ENCODE data around the gene DOK5. TPM values are rescaled to one million over a fixed set of nuclear protein-coding genes. Genes with fewer than 3 reads are reported as not detected.

The DOK5 gene
- total and polyA plus RNA-seq, 2 of the 4 experiments (the other 2 are of a cell fraction): 2.8 to 3.9 TPM

GRCh38 chr20:54559890-54560289 is 84.5 kb downstream of the DOK5 start:
- BruUV-seq (replicated peaks): no TSS peak
- no peak overlapping the region for H3K27ac ChIP-seq (ENCODE audit: insufficient read depth, low read length)
- no peak overlapping the region for H4K91ac ChIP-seq (ENCODE audit: insufficient read depth, low read depth, low read length)
- no peak overlapping the region for H2AFZ ChIP-seq (replicated peaks; ENCODE audit: low read length, poor library complexity)
- H3K56ac ChIP-seq (ENCODE audit: extremely low read depth, insufficient read depth, low read length): no peak overlapping the region
- H2AK9ac ChIP-seq (replicated peaks; ENCODE audit: low read depth, low read length, poor library complexity): no peak overlapping the region
- no peak overlapping the region for H3K4me3 ChIP-seq (ENCODE audit: insufficient read depth, low read depth, low read length)
- no peaks in the 10 kb centered on the region for H3K79me1 ChIP-seq (ENCODE audit: low read depth in 1 of 2, low read length in 2 of 2)
- H2BK15ac ChIP-seq (ENCODE audit: low read depth, low read length): no peak overlapping the region
- no peak overlapping the region for H2BK120ac ChIP-seq (ENCODE audit: low read depth, low read length)
- no CpG with 5 or more reads among the region's 3 CpGs for WGBS, 2 experiments (ENCODE audit: extremely low coverage in 2 of 2, insufficient read length in 1 of 2)
- TF ChIP-seq ELK1 (IDR thresholded peaks at IDR 0.05; ENCODE audit: borderline replicate concordance, low read depth, low read length) (no peak), CEBPB (IDR thresholded peaks at IDR 0.05; ENCODE audit: low read depth, low read length) (no peak), FOS (IDR thresholded peaks at IDR 0.05; ENCODE audit: low read depth, low read length) (no peak), RAD21 (IDR thresholded peaks at IDR 0.05; ENCODE audit: low read length) (no peak)
- no peaks in the 10 kb centered on the region for H3K36me3 ChIP-seq (ENCODE audit: control insufficient read depth, insufficient read depth, low read length)
- H3K18ac ChIP-seq (ENCODE audit: low read depth, low read length): no peak overlapping the region
- no peak overlapping the region for H4K5ac ChIP-seq (ENCODE audit: low read depth, low read length)
- H4K8ac ChIP-seq (ENCODE audit: low read depth in 2 of 2, low read length in 2 of 2): no peak overlapping the region
- no peak overlapping the region for H3K9ac ChIP-seq (ENCODE audit: low read depth, low read length)
- no peaks in the 10 kb centered on the region for H4K20me1 ChIP-seq (ENCODE audit: insufficient read depth, low read length)
- intact Hi-C loops (cut with micrococcal nuclease) (no loop called here), dilution Hi-C loops (cut with HindIII; ENCODE audit: low sequenced_read_pairs, unreplicated experiment) (no loop called here), in situ Hi-C loops (cut with MboI; ENCODE audit: low sequenced_read_pairs) (no loop called here)
- CTCF ChIA-PET: no interaction called here
- ATAC-seq (ENCODE audit: low read depth) (no peak), DNase-seq (no peak)
- no peaks in the 10 kb centered on the region for H3K27me3 ChIP-seq (ENCODE audit: control insufficient read depth, insufficient read depth, low read length)
- no peaks in the 10 kb centered on the region for H3K9me1 ChIP-seq (ENCODE audit: insufficient read depth, low read length)
- H2AK5ac ChIP-seq (ENCODE audit: low read depth, low read length): no peak overlapping the region
- no peak overlapping the region for H3K4me2 ChIP-seq (ENCODE audit: low read depth, low read length)
- H3K14ac ChIP-seq (replicated peaks; ENCODE audit: low read depth, low read length): no peak overlapping the region
- POLR2A ChIA-PET (ENCODE audit: unreplicated experiment): no interaction called here
- peaks cover 1% of the 10 kb centered on the region; the same call in 1 of the 2 replicates for H3K4me1 ChIP-seq (ENCODE audit: control insufficient read depth, insufficient read depth, low read length)
- H3K4ac ChIP-seq (ENCODE audit: low read depth, low read length): no peak overlapping the region
- no peak overlapping the region for H3K23ac ChIP-seq (ENCODE audit: low read depth, low read length)
- H2BK5ac ChIP-seq (ENCODE audit: low read depth, low read length, poor library complexity, severe bottlenecking): no peak overlapping the region
- no peak overlapping the region for H2BK20ac ChIP-seq (ENCODE audit: low read depth, low read length)
- 0 out of 2 replicates have a peak, but pooled peaks cover 2% of the 10 kb centered on the region for H3K9me3 ChIP-seq (ENCODE audit: control insufficient read depth, insufficient read depth, low read length)
